ENCODE data around the gene ENAH. TPM values are rescaled to one million over a fixed set of nuclear protein-coding genes. Genes with fewer than 3 reads are reported as not detected.

The ENAH gene
- polyA plus RNA-seq, 3 donors from 2014 or later: 0.24 TPM; not detected in 2

DNA sequence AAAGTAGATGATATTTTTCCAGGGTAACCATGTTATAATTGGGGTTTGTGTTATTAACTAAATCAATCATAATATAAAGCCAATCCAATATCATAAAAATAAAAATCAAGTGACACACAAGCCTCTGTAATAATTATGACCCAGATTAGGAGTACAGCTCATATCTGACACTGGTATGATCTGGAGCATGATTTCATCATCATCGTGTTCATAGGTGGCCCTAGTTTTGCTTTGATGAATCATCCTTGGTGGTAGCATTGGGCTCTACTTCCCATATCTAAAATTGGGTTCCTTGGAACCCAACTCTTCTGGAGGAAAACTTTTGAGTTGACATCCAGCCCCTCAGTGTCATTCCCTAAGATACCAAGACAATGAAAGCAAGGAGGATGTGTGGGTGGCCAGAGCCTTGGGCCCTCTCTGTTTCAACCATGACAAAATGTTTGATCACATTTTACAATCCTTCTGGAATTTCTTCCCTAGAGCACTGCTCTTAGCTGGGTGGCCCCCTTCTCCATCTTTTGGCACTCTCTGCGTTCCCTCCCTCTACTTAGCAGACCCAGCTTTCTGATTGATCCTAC is 37.0 kb upstream of the ENAH start:
- Mint-ChIP-seq H3K9me3 (no peaks in the 10 kb centered on the region), H3K27me3 (ENCODE audit: low read depth in 3 of 3) (peaks cover 1 to 7% (median 6%) of the 10 kb centered on the region in 3 donors), H3K4me1 (no peaks in the 10 kb centered on the region), H3K4me3 (no peak overlapping the region), H3K36me3 (no peaks in the 10 kb centered on the region), H3K27ac (no peak overlapping the region)
- no peak for DNase-seq

DNA sequence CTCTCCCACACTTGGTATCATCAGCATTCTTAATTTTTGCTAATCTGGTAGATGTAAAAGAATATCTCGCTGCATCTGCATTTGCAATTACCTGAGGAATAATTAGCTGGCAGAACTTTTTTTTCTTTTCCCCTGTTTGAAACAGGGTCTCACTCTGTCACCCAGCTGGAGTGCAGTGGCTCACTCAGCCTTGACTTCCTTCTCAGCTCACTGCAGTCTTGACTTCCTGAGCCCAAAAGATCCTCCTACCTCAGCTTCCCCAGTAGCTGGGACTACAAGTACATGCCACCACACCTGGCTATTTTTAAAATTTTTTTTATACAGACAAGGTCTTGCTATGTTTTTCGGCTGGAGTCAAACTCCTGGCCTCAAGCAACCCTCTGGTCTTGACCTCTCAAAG is 35.4 kb upstream of the ENAH start:
- Mint-ChIP-seq H3K4me1 (no peaks in the 10 kb centered on the region), H3K27ac (no peak overlapping the region), H3K9me3 (no peaks in the 10 kb centered on the region), H3K36me3 (no peaks in the 10 kb centered on the region), H3K27me3 (ENCODE audit: low read depth in 3 of 3) (peaks cover 1 to 9% (median 6%) of the 10 kb centered on the region in 3 donors), H3K4me3 (no peak overlapping the region)
- no peak for DNase-seq

DNA sequence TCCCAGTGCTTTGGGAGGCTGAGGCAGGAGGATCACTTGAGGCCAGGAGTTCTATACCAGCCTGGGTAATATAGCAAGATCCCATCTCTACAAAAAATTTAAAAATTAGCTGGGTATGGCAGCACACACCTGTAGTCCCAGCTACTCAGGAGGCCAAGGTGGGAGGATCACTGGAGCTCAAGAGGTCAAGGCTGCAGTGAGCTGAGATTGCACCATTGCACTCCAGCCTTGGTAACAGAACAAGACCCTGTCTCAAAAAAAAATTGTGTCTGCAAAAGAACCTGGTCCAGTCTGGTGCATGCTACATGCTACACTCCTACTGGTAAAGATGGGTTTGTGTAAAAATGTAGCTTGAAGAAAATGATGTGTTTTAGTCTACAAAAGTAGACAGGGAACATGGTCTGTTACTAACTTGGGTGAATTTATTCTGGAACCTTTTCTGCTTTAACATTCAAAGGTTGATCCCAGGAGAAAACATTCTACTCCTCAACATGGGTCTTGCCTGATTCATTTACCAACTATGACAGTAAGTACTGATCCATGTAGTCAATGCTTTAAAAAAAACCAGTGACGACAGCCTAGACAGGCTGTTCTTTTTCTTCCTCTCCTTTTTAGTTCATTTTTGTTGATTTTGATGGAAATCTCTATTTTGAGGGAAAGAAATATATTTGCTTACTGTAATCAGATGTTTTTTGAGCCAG is 32.7 kb upstream of the ENAH start:
- Mint-ChIP-seq H3K27me3 (ENCODE audit: low read depth in 3 of 3) (peaks cover 1 to 9% (median 9%) of the 10 kb centered on the region in 3 donors), H3K4me3 (no peak overlapping the region), H3K4me1 (no peaks in the 10 kb centered on the region), H3K36me3 (no peaks in the 10 kb centered on the region), H3K9me3 (no peaks in the 10 kb centered on the region), H3K27ac (no peak overlapping the region)
- no peak for DNase-seq

DNA sequence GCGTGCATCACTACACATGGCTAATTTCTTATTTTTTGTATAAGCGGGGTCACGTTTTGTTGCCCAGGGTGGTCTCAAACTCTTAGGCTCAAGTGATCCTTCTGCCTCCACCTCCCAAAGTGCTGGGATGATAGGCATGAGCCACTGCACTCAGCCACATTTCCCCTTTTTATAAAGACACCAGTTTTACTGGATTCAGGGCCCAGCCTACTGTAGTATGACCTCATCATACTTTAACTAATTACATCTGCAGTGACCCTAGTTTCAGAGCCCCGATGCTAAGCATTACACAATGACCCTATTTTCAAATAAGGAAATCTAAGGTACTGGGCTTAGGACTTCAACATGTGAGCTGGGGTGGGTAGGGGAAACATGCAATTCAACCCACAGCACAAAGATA is 31.8 kb upstream of the ENAH start:
- H3K9me3 Mint-ChIP-seq: no peaks in the 10 kb centered on the region
- H3K36me3 Mint-ChIP-seq: no peaks in the 10 kb centered on the region
- DNase-seq: no peak
- no peaks in the 10 kb centered on the region for H3K4me1 Mint-ChIP-seq
- H3K27me3 Mint-ChIP-seq (ENCODE audit: low read depth in 3 of 3): peaks cover 1 to 12% (median 7%) of the 10 kb centered on the region in 3 donors
- no peak overlapping the region for H3K4me3 Mint-ChIP-seq
- H3K27ac Mint-ChIP-seq: no peak overlapping the region

DNA sequence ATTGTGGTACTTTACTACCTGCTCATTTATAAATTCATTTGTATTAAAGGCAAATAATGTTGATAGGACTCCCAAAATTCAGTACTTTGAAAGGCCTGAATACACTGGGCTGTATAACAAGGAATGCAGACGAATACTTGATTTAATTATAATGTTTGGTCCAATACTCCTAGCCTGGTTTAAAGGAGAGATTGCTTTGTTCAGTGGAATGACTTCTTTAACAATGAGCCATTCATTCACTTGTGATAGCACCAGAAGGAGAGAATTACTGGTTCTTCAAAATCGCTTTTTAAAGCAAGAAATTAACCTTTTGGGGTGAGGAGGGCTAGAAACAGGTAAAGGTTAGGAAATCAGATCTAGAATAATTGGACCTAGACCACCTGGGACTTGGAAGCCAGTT is 28.3 kb upstream of the ENAH start:
- no peaks in the 10 kb centered on the region for H3K9me3 Mint-ChIP-seq
- H3K4me1 Mint-ChIP-seq: no peaks in the 10 kb centered on the region
- no peak for DNase-seq
- H3K36me3 Mint-ChIP-seq: no peaks in the 10 kb centered on the region
- no peak overlapping the region for H3K27ac Mint-ChIP-seq
- H3K27me3 Mint-ChIP-seq (ENCODE audit: low read depth in 3 of 3): peaks cover 5 to 21% (median 6%) of the 10 kb centered on the region in 3 donors
- H3K4me3 Mint-ChIP-seq: no peak overlapping the region

DNA sequence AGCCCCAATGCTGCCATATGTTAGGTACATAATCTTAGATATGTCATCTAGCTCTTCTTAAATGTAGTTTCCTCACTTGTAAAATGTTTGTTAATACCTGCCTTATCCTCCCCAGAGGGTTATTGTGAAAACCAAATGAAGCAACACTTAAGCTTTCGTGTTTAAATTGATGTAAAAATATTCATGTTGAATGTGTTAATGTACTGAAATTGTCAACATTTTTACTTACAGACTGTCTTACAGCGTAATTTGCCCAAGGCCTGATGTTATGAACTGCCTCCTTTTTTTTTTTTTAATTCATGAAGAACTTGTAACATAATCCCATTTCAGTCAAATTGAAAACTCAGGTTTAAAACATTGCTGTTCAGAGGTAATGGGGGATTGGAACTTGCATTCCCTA is 25.6 kb upstream of the ENAH start:
- Mint-ChIP-seq H3K4me3 (no peak overlapping the region), H3K27me3 (ENCODE audit: low read depth in 3 of 3) (peaks cover 6 to 20% (median 8%) of the 10 kb centered on the region in 3 donors), H3K4me1 (no peaks in the 10 kb centered on the region), H3K27ac (no peak overlapping the region), H3K9me3 (no peaks in the 10 kb centered on the region), H3K36me3 (no peaks in the 10 kb centered on the region)
- no peak for DNase-seq

DNA sequence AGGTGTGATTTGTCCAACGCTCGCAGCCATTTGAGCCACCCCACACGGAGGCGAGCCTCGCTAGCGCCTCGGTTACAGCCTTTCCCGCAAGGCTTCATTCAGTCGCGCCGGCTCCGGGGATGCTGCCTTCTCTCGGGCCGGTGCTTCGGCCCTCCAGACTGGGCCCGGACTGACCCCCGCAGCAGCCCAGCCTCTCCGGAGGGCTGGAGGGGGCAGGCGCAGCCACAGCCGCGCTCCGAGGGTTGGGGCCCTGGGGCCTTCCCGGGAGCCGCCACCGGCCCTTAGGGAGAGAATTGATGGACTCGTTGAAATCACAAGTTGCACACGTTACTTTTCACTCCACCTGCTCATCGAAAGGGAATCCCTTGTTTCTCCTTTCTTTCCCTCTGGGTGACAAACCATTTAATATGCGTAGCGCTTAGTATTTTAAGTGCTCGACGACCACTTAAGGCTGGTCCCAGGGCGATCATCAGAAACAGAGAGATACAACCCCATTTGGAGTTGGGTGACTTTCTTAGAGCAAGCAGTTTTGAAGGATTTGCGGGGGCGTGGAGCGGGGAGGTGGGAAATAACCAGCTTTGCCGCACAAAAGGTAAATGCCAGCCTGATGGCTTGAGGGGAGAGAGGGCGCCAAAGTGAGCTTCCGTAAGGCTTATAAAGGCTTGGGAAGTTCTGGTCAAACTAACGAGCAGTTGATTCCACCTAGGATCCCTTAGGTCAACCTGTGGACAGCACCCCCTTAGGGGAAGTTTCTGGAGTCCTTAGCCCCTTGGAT is 24.6 kb upstream of the ENAH start:
- Mint-ChIP-seq H3K27me3 (ENCODE audit: low read depth in 3 of 3) (peaks cover 6 to 20% (median 8%) of the 10 kb centered on the region in 3 donors), H3K4me1 (no peaks in the 10 kb centered on the region), H3K4me3 (no peak overlapping the region), H3K9me3 (no peaks in the 10 kb centered on the region), H3K36me3 (no peaks in the 10 kb centered on the region), H3K27ac (no peak overlapping the region)
- DNase-seq: no peak

DNA sequence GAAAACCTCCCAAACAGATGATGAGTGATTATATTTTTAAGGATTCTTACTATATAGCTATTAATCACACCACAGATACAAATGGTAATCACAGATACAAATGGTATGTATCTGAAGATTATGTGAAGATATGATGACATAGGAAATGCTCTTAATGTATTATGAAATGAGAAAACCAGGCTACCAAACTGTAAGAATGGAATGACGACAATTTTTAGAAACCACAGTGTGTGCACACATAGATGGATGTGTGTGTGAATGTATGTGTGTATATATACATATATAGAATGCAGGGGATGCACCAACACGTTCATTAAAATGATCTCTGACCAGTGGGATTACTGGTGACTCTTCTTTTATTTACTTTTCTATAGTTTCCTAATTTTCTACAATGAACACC is 21.5 kb upstream of the ENAH start:
- Mint-ChIP-seq H3K27me3 (ENCODE audit: low read depth in 3 of 3) (peaks cover 6 to 14% (median 8%) of the 10 kb centered on the region in 3 donors), H3K36me3 (no peaks in the 10 kb centered on the region), H3K9me3 (no peaks in the 10 kb centered on the region), H3K27ac (no peak overlapping the region), H3K4me1 (no peaks in the 10 kb centered on the region), H3K4me3 (no peak overlapping the region)
- DNase-seq: no peak

DNA sequence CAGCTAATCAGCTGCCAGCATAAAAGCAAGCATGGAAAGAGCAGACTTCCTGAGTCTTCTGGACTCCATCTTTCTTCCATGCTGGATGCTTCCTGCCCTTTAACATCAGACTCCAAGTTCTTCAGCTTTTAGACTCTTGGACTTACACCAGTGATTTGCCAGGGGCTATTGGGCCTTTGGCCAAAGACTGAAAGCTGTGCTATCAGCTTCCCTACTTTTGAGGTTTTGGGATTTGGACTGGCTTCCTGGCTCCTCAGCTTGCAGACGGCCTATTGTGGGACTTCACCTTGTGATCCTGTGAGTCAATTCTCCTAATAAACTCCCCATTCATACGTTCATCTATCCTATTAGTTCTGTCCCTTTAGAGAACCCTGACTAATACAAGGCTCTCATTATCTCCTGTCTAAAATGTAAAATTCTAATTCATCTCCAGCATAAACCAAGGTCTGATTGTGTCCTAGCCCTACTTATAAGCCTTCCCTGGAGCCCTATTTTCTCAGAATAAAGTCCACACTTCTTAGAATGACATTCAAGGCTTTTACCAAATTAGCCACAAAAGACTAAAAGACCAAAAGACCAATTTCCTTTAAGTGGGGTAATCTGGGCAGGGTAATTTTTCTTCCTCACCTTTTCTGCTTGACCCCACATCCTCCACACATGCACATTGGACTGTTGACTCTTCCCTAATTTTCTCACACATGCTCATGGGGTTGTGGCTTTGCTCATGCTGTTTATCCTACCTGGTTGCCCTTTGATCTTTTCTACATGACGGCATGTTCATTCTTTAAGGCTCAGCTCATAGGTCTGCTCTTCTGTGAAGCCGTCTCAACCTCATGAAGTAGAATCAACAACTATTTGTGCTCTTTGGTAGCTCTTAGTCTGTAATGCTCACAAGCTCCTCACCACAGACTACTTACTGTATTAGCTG is 18.1 kb upstream of the ENAH start:
- no peaks in the 10 kb centered on the region for H3K36me3 Mint-ChIP-seq
- H3K27ac Mint-ChIP-seq: no peak overlapping the region
- H3K27me3 Mint-ChIP-seq (ENCODE audit: low read depth in 3 of 3): peaks cover 2 to 5% (median 3%) of the 10 kb centered on the region in 3 donors
- H3K9me3 Mint-ChIP-seq: no peaks in the 10 kb centered on the region
- no peak for DNase-seq
- no peak overlapping the region for H3K4me3 Mint-ChIP-seq
- H3K4me1 Mint-ChIP-seq: no peaks in the 10 kb centered on the region

DNA sequence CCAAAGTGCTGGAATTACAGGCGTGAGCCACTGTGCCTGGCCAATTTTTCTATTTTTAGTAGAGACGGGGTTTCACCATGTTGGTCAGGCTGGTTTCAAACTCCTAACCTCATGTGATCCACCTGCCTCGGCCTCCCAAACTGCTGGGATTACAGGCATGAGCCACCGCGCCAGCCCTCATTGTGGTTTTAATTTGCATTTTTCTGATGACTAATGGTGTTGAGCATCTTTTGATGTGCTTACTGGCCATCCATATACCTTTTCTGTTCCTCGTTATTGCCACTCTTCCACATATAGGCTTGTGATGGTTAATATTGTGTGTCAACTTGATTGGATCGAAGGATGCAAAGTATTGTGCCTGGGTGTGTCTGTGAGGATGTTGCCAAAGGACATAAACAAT is 17.4 kb upstream of the ENAH start:
- Mint-ChIP-seq H3K4me1 (no peaks in the 10 kb centered on the region), H3K4me3 (no peak overlapping the region), H3K27ac (no peak overlapping the region), H3K36me3 (no peaks in the 10 kb centered on the region), H3K9me3 (no peaks in the 10 kb centered on the region), H3K27me3 (ENCODE audit: low read depth in 3 of 3) (peaks cover 0 to 5% (median 3%) of the 10 kb centered on the region in 3 donors)
- no peak for DNase-seq

DNA sequence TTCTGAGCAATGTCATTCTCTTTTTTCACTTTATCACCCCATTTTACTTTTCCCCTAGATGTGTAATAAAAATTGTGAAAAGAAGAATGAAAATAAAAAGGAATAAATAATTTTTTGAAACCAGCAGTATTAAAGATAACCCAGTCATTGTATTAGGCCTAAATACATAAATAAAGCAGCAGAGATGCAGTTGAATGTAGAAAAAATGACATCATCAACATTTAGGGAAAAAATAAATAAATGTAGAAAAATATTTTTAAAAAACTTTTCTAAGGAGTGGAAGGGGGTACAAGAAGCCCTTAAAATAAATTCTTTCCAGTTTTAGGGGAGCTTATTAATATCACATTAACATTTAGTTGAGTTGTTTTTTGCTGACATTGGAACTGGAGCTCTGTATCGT is 15.3 kb upstream of the ENAH start:
- Mint-ChIP-seq H3K27me3 (ENCODE audit: low read depth in 3 of 3) (peaks cover 0 to 5% (median 0%) of the 10 kb centered on the region in 3 donors), H3K4me3 (no peak overlapping the region), H3K9me3 (no peaks in the 10 kb centered on the region), H3K4me1 (no peaks in the 10 kb centered on the region), H3K27ac (no peak overlapping the region), H3K36me3 (peaks cover 0 to 3% (median 0%) of the 10 kb centered on the region in 3 donors)
- no peak for DNase-seq

DNA sequence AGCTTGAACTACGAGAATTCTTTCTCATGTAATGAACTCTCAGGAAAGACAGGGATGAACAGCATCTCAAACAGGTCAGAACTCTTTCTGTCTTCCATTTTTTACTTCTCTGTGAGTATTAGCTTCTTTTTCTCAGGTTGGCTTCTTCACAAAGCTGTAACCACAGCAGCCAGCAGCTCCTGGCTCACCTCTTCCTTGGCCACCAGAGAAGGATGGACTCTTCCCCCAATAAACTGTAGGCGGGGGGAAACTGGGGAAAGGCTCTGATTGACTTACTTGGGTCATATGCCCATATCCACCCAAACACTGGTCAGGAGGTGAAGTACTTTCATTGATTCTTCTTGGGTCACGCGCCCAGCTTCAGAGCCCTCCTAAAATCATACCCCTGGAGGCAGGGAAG is 14.4 kb upstream of the ENAH start:
- peaks cover 0 to 5% (median 0%) of the 10 kb centered on the region in 3 donors for H3K27me3 Mint-ChIP-seq (ENCODE audit: low read depth in 3 of 3)
- no peaks in the 10 kb centered on the region for H3K4me1 Mint-ChIP-seq
- H3K4me3 Mint-ChIP-seq: no peak overlapping the region
- H3K27ac Mint-ChIP-seq: no peak overlapping the region
- peaks cover 0 to 3% (median 0%) of the 10 kb centered on the region in 3 donors for H3K36me3 Mint-ChIP-seq
- H3K9me3 Mint-ChIP-seq: no peaks in the 10 kb centered on the region
- DNase-seq: no peak

DNA sequence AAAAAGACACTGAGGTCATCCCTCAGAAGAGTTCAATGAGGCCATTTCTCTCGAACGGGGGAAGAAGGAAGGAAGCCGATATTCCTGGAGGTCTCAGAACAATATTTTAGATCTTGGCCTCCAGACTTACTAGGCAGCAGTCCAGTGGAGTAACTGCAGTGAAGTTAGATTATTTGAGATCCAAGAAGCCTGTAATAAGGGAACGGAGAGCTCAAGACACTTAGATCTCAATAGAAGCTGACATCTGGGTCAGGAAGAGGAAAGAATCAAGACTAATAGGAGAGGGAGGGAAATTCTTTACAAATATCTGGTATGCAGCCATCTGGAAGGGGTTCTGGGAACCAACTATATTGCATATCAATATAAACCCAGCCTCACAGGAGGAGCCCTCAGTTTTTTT is 13.6 kb upstream of the ENAH start:
- no peak for DNase-seq
- Mint-ChIP-seq H3K27ac (no peak overlapping the region), H3K27me3 (ENCODE audit: low read depth in 3 of 3) (peaks cover 0 to 6% (median 0%) of the 10 kb centered on the region in 3 donors), H3K4me3 (no peak overlapping the region), H3K4me1 (no peaks in the 10 kb centered on the region), H3K9me3 (no peaks in the 10 kb centered on the region), H3K36me3 (peaks cover 0 to 3% (median 0%) of the 10 kb centered on the region in 3 donors)
